Type B pancreatic cell (in vitro differentiated cells): ENCODE data around the gene TRAPPC5. TPM values are rescaled to one million over a fixed set of nuclear protein-coding genes. Genes with fewer than 3 reads are reported as not detected.

Source experiments
- DNase-seq: peaks from one replicate; pipeline ENCODE4 v3.0.0; 2021; ENCODE audit warnings: mixed read lengths; ENCODE audit not compliant: unreplicated experiment; ENCODE audit errors: extremely low spot score
- H3K27ac Mint-ChIP-seq: 2 replicates; pipeline ENCODE4 v1.8.0; 2021; ENCODE audit warnings: mild to moderate bottlenecking, mixed read lengths
- H3K27me3 Mint-ChIP-seq: 2 replicates; pipeline ENCODE4 v1.8.0; 2021; ENCODE audit warnings: mixed read lengths
- H3K36me3 Mint-ChIP-seq: 2 replicates; pipeline ENCODE4 v1.8.0; 2021; ENCODE audit warnings: mixed read lengths
- H3K4me1 Mint-ChIP-seq: one replicate; pipeline ENCODE4 v1.8.0; 2021; ENCODE audit warnings: mixed read lengths; ENCODE audit not compliant: unreplicated experiment
- H3K4me3 Mint-ChIP-seq: 2 replicates; pipeline ENCODE4 v1.8.0; 2021; ENCODE audit warnings: mild to moderate bottlenecking, mixed read lengths
- H3K9me3 Mint-ChIP-seq: 2 replicates; pipeline ENCODE4 v1.8.0; 2021; ENCODE audit warnings: mixed read lengths
- CTCF ChIP-seq: fragments of 200-600 bp; sonication (generic); conservative IDR thresholded peaks from 2 replicates; pipeline ENCODE4 v1.5.0; 2021; ENCODE audit warnings: antibody characterized with exemption, mild to moderate bottlenecking
- total RNA-seq: library from RNA; stranded (reverse); gene quantifications from 2 replicates; pipeline ENCODE4 v1.2.1, GENCODE V29; 2021; ENCODE audit warnings: low replicate concordance

The TRAPPC5 gene
- total RNA-seq, 1 donor from 2014 or later: 92.6 TPM

DNA sequence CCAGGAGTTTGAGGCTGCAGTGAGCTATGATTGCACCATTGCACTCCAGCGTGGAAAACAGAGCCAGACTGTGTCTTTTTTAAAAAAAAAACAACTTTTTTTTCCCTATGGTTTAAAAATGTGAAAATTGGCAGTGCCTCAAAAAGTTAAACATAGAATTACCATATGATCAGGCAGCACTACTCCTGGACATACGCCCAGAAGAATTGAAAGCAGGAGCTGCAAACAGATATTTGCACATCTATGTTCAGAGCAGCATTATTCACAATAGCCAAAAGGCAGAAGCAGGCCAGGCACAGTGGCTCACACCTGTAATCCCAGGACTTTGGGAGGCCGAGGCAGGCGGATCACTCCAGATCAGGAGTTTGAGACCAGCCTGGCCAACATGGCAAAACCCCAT is 15.6 kb upstream of the TRAPPC5 start:
- Mint-ChIP-seq H3K9me3 (no peaks in the 10 kb centered on the region), H3K4me1 (no peaks in the 10 kb centered on the region), H3K4me3 (no peak overlapping the region), H3K36me3 (no peaks in the 10 kb centered on the region), H3K27ac (no peak overlapping the region), H3K27me3 (peaks cover 20% of the 10 kb centered on the region)
- no peak for DNase-seq
- no peak for TF ChIP-seq CTCF

DNA sequence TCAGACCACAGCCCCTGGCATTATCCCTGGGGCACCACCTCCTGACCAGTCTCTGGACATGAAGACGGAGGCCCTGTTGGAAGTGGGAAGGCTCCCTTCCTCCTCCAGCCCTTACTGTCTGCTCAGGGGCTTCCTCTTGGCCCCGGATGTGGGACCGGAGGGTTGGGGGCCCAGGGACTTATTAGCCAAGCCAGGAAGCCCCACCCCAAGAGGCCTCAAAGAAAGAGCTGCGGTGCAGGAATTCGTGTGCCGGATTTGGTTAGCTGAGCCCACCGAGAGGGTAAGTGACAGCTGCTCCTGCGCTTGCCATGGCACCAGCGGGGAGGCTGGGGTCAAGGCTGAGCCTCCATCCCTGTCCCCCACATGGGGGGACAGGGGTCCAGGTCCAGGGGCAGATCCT is 11.8 kb upstream of the TRAPPC5 start, which contains the start of gene RETN:
RETN (plus strand) TSS at position 208 of the 400 bp plus-strand sequence. CDS start 278 bp downstream, outside the sequence.
- Mint-ChIP-seq H3K4me1 (no peaks in the 10 kb centered on the region), H3K9me3 (peaks cover under 1% of the 10 kb centered on the region), H3K36me3 (no peaks in the 10 kb centered on the region), H3K27me3 (peaks cover 50% of the 10 kb centered on the region), H3K27ac (no peak within 1 kb of the TSS), H3K4me3 (no peak within 1 kb of the TSS)
- no peak for DNase-seq
- no peak for TF ChIP-seq CTCF

DNA sequence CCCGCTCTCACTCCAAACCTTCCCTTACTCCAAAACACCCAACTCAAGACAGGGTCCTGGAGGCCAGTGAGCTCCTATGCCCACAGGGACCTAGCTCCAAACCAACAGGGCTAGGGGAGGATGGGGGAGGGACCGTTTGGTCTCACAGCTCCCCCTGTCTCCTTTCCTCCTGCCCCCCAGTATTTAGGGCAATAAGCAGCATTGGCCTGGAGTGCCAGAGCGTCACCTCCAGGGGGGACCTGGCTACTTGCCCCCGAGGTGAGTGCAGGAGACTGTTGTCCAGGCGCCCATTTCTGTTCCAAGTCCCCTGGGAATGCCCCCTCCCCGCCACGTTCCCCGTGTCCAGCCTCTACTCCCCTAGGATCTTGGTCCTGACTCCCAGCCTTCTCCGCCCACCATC is 11.0 kb upstream of the TRAPPC5 start:
- Mint-ChIP-seq H3K27me3 (peaks cover 58% of the 10 kb centered on the region), H3K9me3 (peaks cover 7% of the 10 kb centered on the region), H3K4me3 (no peak overlapping the region), H3K36me3 (no peaks in the 10 kb centered on the region), H3K27ac (no peak overlapping the region), H3K4me1 (no peaks in the 10 kb centered on the region)
- TF ChIP-seq CTCF: no peak
- no peak for DNase-seq

DNA sequence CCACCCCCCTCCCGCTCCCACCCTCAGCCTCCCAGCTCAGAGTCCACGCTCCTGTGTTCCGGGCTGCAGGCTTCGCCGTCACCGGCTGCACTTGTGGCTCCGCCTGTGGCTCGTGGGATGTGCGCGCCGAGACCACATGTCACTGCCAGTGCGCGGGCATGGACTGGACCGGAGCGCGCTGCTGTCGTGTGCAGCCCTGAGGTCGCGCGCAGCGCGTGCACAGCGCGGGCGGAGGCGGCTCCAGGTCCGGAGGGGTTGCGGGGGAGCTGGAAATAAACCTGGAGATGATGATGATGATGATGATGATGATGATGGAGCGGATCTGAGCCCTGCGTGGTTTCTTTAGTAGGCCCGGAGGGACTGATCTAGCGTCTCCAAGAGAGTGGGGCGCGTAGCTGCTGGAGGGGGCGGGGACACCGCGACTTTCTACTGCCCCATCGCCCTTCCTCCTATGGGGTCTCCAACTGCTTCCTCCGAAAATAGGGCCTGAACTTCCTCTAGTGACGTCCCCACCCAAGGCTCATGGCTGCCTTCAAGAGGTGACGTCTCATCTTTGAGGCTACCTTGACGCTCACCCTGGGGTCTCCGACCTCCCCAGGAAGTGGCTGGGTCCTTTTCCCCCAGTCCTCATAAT is 10.4 kb upstream of the TRAPPC5 start:
- no peak for DNase-seq
- Mint-ChIP-seq H3K36me3 (no peaks in the 10 kb centered on the region), H3K27me3 (peaks cover 58% of the 10 kb centered on the region), H3K4me1 (no peaks in the 10 kb centered on the region), H3K4me3 (peak overlapping the region; percentile 72), H3K27ac (no peak overlapping the region), H3K9me3 (peaks cover 7% of the 10 kb centered on the region)
- no peak for TF ChIP-seq CTCF

GRCh38 chr19:7670790-7671189 is 9.8 kb upstream of the TRAPPC5 start:
- TF ChIP-seq CTCF: no peak
- no peak overlapping the region for H3K27ac Mint-ChIP-seq
- DNase-seq: no peak
- peaks cover 7% of the 10 kb centered on the region for H3K9me3 Mint-ChIP-seq
- peaks cover 60% of the 10 kb centered on the region for H3K27me3 Mint-ChIP-seq
- H3K4me3 Mint-ChIP-seq: peak overlapping the region; percentile 72
- no peaks in the 10 kb centered on the region for H3K36me3 Mint-ChIP-seq
- no peaks in the 10 kb centered on the region for H3K4me1 Mint-ChIP-seq
